ENCODE data around the gene TSHZ2. TPM values are rescaled to one million over a fixed set of nuclear protein-coding genes. Genes with fewer than 3 reads are reported as not detected.
"Not testable (repeated sequence)": the region's sequence is repeated elsewhere in the genome, so short reads cannot be mapped to it uniquely, and the experiment has no call there.

TSHZ2 gene
- total RNA-seq, 1 donor from 2014 or later: 51.9 TPM

DNA sequence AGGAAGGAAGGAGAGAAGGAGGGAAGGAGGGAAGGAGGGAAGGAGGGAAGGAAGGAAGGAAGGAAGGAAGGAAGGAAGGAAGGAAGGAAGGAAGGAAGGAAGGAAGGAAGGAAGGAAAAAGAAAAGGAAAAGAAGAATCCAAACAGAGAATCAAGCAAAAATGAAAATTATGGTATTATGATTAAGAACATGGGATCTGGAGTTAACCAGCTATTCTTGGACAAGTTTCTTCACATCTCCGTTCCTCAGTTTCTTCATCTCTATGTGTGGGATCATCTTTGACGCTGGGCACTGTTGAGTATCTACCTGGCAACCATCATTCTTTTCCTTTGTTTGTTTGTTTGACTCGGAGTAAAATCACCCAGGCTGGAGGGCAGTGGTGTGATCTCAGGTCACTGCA lies 549.9 kb downstream of the TSHZ2 start:
- no peak for DNase-seq (ENCODE audit: low spot score in 2 of 2)

DNA sequence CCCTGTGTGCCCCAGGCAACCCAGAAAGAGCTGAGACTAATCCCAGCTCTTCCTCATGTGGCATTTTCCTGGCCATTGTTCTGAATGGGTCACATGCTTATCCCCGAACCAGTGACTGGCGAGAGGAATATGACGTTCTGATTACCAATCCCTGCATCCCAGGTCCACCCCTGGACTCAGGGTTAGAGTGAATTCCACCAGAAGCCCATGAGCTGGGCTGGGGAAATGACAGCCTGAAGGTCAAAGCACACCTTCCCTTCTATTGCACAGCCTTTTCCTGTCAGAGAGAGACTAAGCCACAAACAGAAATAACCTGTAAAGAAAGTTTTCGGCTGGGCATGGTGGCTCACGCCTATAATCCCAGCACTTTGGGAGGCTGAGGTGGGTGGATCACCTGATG lies 550.5 kb downstream of the TSHZ2 start:
- Histone ChIP-seq H3K4me3 (no peak overlapping the region), H3K4me1 (no peaks in the 10 kb centered on the region), H3K9me3 (no peaks in the 10 kb centered on the region), H3K27ac (no peak overlapping the region), H3K36me3 (no peaks in the 10 kb centered on the region), H3K27me3 (no peaks in the 10 kb centered on the region)
- DNase-seq (ENCODE audit: low spot score in 2 of 2): no peak
- intact Hi-C loops (cut with DNase I): no loop called here
- TF ChIP-seq, protein P1, sequence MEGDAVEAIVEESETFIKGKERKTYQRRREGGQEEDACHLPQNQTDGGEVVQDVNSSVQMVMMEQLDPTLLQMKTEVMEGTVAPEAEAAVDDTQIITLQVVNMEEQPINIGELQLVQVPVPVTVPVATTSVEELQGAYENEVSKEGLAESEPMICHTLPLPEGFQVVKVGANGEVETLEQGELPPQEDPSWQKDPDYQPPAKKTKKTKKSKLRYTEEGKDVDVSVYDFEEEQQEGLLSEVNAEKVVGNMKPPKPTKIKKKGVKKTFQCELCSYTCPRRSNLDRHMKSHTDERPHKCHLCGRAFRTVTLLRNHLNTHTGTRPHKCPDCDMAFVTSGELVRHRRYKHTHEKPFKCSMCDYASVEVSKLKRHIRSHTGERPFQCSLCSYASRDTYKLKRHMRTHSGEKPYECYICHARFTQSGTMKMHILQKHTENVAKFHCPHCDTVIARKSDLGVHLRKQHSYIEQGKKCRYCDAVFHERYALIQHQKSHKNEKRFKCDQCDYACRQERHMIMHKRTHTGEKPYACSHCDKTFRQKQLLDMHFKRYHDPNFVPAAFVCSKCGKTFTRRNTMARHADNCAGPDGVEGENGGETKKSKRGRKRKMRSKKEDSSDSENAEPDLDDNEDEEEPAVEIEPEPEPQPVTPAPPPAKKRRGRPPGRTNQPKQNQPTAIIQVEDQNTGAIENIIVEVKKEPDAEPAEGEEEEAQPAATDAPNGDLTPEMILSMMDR (IDR thresholded peaks at IDR 0.05): no peak

More for the DNA sequence above, 549.9 kb downstream of the TSHZ2 start:
- no peaks in the 10 kb centered on the region for H3K4me1 ChIP-seq
- H3K27ac ChIP-seq: no peak overlapping the region
- TF ChIP-seq, protein P1 (IDR thresholded peaks at IDR 0.05): no peak
- H3K4me3 ChIP-seq: no peak overlapping the region
- no peaks in the 10 kb centered on the region for H3K9me3 ChIP-seq
- no peaks in the 10 kb centered on the region for H3K27me3 ChIP-seq
- no peaks in the 10 kb centered on the region for H3K36me3 ChIP-seq
- intact Hi-C loops (cut with DNase I): no loop called here

DNA sequence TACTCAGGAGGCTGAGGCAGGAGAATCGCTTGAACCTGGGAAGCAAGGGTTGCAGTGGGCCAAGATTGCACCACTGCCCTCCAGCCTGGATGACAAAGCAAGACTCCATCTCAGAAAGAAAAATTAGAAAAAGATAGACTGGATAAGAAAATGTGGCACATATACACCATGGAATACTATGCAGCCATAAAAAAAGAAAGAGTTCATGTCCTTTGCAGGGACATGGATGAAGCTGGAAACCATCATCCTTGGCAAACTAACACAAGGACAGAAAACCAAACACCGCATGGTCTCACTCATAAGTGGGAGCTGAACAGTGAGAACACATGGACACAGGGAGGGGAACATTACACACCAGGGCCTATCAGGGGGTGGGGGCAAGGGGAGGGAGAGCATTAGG lies 551.5 kb downstream of the TSHZ2 start:
- H3K4me1 ChIP-seq; intact Hi-C loops (cut with DNase I); H3K27me3 ChIP-seq; H3K36me3 ChIP-seq; DNase-seq (ENCODE audit: low spot score in 2 of 2); H3K9me3 ChIP-seq; H3K4me3 ChIP-seq; H3K27ac ChIP-seq: not testable (repeated sequence)

DNA sequence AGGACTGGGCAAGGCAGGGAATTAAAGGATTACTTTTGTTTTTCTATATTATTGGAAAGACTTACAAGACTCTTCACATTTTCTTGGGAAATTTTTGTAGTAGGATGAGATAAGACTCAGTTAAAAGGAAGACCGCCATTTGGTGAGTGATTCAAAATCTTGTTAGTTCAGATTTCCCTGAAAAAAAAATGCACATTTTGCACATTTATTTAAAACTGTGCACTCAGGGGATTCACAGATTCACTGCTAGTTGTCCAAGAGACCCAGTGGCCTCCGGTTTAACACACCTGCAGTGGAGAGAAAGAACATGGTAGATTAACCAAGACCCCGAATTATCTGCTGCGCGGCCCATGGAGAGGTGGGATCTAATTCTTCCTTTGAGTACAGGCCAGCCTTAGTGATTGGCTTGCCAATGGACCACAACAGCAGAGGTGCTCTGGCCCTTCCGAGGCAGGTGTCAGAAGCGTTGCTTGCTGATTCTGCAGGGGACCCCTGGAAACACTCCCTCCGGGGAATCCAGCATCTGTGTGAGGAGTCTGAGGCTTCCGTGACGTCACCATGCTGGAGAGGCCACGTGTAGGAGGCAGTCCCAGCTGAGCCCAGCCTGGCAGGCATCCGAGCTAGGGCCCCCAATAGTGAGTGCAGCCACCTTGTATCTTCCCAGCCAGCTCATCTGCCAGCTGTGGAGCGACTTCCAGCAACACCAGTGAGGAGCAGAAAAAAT lies 552.6 kb downstream of the TSHZ2 start:
- no peak for DNase-seq (ENCODE audit: low spot score in 2 of 2)
- Histone ChIP-seq H3K27ac (no peak overlapping the region), H3K4me3 (no peak overlapping the region), H3K4me1 (no peaks in the 10 kb centered on the region), H3K27me3 (no peaks in the 10 kb centered on the region), H3K36me3 (no peaks in the 10 kb centered on the region), H3K9me3 (no peaks in the 10 kb centered on the region)
- TF ChIP-seq, protein P1 (IDR thresholded peaks at IDR 0.05): no peak
- intact Hi-C loops (cut with DNase I): no loop called here

DNA sequence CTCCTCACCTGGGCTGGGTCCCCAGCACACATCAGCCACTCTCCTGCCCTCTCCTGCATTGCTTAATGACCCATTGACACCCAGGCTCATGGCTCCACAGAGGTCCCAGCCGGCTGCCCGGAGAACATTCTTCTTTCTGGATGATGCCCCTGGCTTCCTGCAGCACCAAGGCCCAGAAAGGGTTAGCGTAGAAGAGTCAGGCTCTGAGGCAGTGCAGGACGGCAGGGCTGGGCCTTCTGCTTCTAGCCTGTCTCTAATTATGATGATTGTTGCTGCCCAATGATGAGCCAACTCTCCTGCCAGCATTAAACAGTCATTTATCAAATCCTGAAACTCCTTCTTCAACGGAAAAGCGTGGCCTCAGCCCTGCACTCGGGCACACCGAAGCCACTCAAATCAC lies 555.0 kb downstream of the TSHZ2 start:
- no peaks in the 10 kb centered on the region for H3K27me3 ChIP-seq
- intact Hi-C loops (cut with DNase I): no loop called here
- no peak overlapping the region for H3K27ac ChIP-seq
- no peak overlapping the region for H3K4me3 ChIP-seq
- TF ChIP-seq, protein P1 (IDR thresholded peaks at IDR 0.05): no peak
- H3K9me3 ChIP-seq: no peaks in the 10 kb centered on the region
- DNase-seq (ENCODE audit: low spot score in 2 of 2): no peak
- no peaks in the 10 kb centered on the region for H3K4me1 ChIP-seq
- H3K36me3 ChIP-seq: no peaks in the 10 kb centered on the region

DNA sequence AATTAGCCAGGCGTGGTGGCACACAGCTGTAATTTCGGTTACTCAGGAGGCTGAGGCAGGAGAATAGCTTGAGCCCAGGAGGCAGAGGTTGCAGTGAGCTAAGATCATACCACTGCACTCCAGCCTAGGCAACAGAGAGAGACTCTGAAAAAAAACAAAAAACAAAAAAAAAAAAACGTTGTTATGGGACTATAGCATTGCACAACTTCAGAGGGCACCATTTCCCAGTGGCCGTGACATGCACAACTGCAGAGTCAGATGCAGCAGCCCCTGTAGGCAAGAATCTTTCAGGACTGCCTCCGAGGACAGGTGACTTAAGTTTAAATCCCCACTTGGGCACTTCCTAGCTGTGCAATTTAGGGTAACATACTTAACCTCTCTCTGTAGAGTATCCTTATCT lies 557.5 kb downstream of the TSHZ2 start:
- no peaks in the 10 kb centered on the region for H3K27me3 ChIP-seq
- no peaks in the 10 kb centered on the region for H3K4me1 ChIP-seq
- no peak for DNase-seq (ENCODE audit: low spot score in 2 of 2)
- no peaks in the 10 kb centered on the region for H3K36me3 ChIP-seq
- H3K9me3 ChIP-seq: no peaks in the 10 kb centered on the region
- H3K4me3 ChIP-seq: no peak overlapping the region
- H3K27ac ChIP-seq: no peak overlapping the region
- TF ChIP-seq, protein P1 (IDR thresholded peaks at IDR 0.05): no peak
- intact Hi-C loops (cut with DNase I): no loop called here

Measured in ascending aorta (tissue), 2 donors.